HepG2 (cell line): ENCODE data around the gene TNKS1BP1. TPM values are rescaled to one million over a fixed set of nuclear protein-coding genes. Genes with fewer than 3 reads are reported as not detected.

Experiments used
- ATAC-seq: fragments of 200-7000 bp; cut with Tn5 transposase; 3 replicates; pipeline ENCODE4 v1.9.1; 2020; ENCODE audit warnings: mild to moderate bottlenecking, moderate library complexity
- BruUV-seq: library from RNA; stranded (reverse); fragments of 400-500 nt; replicated peaks from 2 replicates; lab custom pipeline; 2021; lab: Mats Ljungman, UMichigan
- CTCF ChIA-PET: fragments of 300-600 bp; formaldehyde crosslinking; extraction: SDS; loops from one replicate; lab custom pipeline; 2021; ENCODE audit warnings: low total read pairs, inconsistent platforms, low intra/inter-chr PET ratio; lab: Yijun Ruan, JAX
- POLR2A ChIA-PET: fragments of 350-600 bp; sonication (Branson Sonifier 250); formaldehyde crosslinking; loops from one replicate; lab custom pipeline; 2020; ENCODE audit warnings: antibody characterized with exemption, inconsistent platforms; lab: Yijun Ruan, JAX
- DNase-seq: peaks from one replicate; pipeline ENCODE4 v3.0.0-alpha.2; 2015; ENCODE audit warnings: low spot score
- FAIRE-seq: peaks from 3 replicates; lab custom pipeline; 2011; peaks lifted over from hg19 to GRCh38; lab: Jason Lieb, UNC
- H2AFZ ChIP-seq: one replicate; pipeline ENCODE4 v1.6.1; 2011; ENCODE audit warnings: low read length, inconsistent platforms
- H3K27ac ChIP-seq: fragments of 300-600 bp; 3 replicates; pipeline ENCODE4 v1.8.0; 2011; ENCODE audit warnings: mixed run types, mild to moderate bottlenecking, mixed read lengths, low read length, inconsistent platforms; ENCODE audit not compliant: insufficient read depth; ENCODE audit errors: extremely low read length
- H3K27me3 ChIP-seq, 2 experiments: fragments of 200-600 bp in 1 of 2; 2 replicates in 1 of 2; 3 replicates in 1 of 2; pipeline versions ENCODE4 v1.6.0 to v1.8.0; 2011; ENCODE audit warnings: low read length in 2 of 2, mild to moderate bottlenecking in 2 of 2, moderate library complexity in 2 of 2, inconsistent platforms in 1 of 2; ENCODE audit not compliant: insufficient read depth in 2 of 2, control insufficient read depth in 1 of 2
- H3K36me3 ChIP-seq, 2 experiments: fragments of 200-600 bp in 1 of 2; replicated peaks in 1 of 2; 2 replicates in 1 of 2; 3 replicates in 1 of 2; pipeline versions ENCODE4 v1.5.1 to v1.8.0; 2011; ENCODE audit warnings: low read length in 2 of 2, inconsistent platforms in 1 of 2; ENCODE audit not compliant: insufficient read depth in 2 of 2, control insufficient read depth in 1 of 2
- H3K4me1 ChIP-seq: 2 replicates; pipeline ENCODE4 v1.5.1; 2012; ENCODE audit warnings: low read length, inconsistent platforms; ENCODE audit not compliant: insufficient read depth
- H3K4me2 ChIP-seq: 2 replicates; pipeline ENCODE4 v1.6.0; 2011; ENCODE audit warnings: low read depth, low read length, inconsistent platforms
- H3K4me3 ChIP-seq, 3 experiments: fragments of 200-600 bp in 1 of 3; sonication (generic), shearing (Covaris generic) in 1 of 3; replicated peaks in 1 of 3; 2 replicates each; pipeline ENCODE4 v1.5.1; 2011 to 2016; ENCODE audit warnings: low read length in 3 of 3, inconsistent platforms in 2 of 3, low read depth in 2 of 3, mild to moderate bottlenecking in 2 of 3, control low read depth in 1 of 3, mixed read lengths in 1 of 3; ENCODE audit not compliant: insufficient read depth in 1 of 3
- H3K79me2 ChIP-seq: one replicate; pipeline ENCODE4 v1.6.1; 2011; ENCODE audit warnings: low read length, inconsistent platforms; ENCODE audit not compliant: insufficient read depth
- H3K9ac ChIP-seq: 2 replicates; pipeline ENCODE4 v1.6.0; 2011; ENCODE audit warnings: mild to moderate bottlenecking, low read depth, low read length, inconsistent platforms; ENCODE audit not compliant: insufficient read depth
- H3K9me3 ChIP-seq: 2 replicates; pipeline ENCODE4 v1.5.1; 2012; ENCODE audit warnings: mild to moderate bottlenecking, low read length
- H4K20me1 ChIP-seq: 2 replicates; pipeline ENCODE4 v1.6.0; 2011; ENCODE audit warnings: inconsistent platforms, mild to moderate bottlenecking, low read length, moderate library complexity; ENCODE audit not compliant: insufficient read depth
- KDM4B ChIP-seq: sonication (generic); formaldehyde crosslinking; IDR thresholded peaks from 2 replicates; pipeline ENCODE4 v1.4.0; 2020; ENCODE audit warnings: missing genetic modification reagents
- PAX8 ChIP-seq: sonication (generic); formaldehyde crosslinking; IDR thresholded peaks from 2 replicates; pipeline ENCODE4 v1.8.0; 2022; ENCODE audit warnings: mild to moderate bottlenecking, missing genetic modification reagents, borderline replicate concordance
- SRSF1 ChIP-seq: fragments of 200-400 bp; formaldehyde crosslinking; optimal IDR thresholded peaks from 2 replicates; pipeline ENCODE3; 2017; ENCODE audit warnings: mild to moderate bottlenecking, low read depth, low read length, moderate library complexity
- TFAP4 ChIP-seq: sonication (generic); IDR thresholded peaks from 2 replicates; pipeline ENCODE4 v1.6.1; 2016; ENCODE audit warnings: low read depth, borderline replicate concordance
- ZNF616 ChIP-seq: sonication (generic); formaldehyde crosslinking; IDR thresholded peaks from 2 replicates; pipeline ENCODE4 v1.5.0; 2020; ENCODE audit warnings: low read depth, mild to moderate bottlenecking, missing genetic modification reagents
- ZNF713 ChIP-seq: sonication (generic); formaldehyde crosslinking; IDR thresholded peaks from 2 replicates; pipeline ENCODE4 v1.4.0; 2020; ENCODE audit warnings: mild to moderate bottlenecking, missing genetic modification reagents
- WGBS: methylation state at CpG from one replicate; pipeline ENCODE4 v1.1.6; 2017; ENCODE audit warnings: low lambda C conversion rate; 5-methylcytosine and 5-hydroxymethylcytosine counted together
- in situ Hi-C: cut with HindIII; loops from 2 replicates; pipeline ENCODE4 v1.10.0; 2017; ENCODE audit warnings: low pct_unique_long_range_greater_than_20kb; ENCODE audit not compliant: extremely low pct_ligation_motif_present
- intact Hi-C: fragments of 100-400 bp; cut with micrococcal nuclease; formaldehyde crosslinking; loops from one replicate; pipeline ENCODE4 v1.10.0; 2022; ENCODE audit not compliant: unreplicated experiment
- polyA plus RNA-seq, 8 experiments: library from polyadenylated mRNA; depleted of rRNA in 3 of 8; stranded (reverse) in 7 of 8; unstranded in 1 of 8; fragments of >200 nt; fragmentation: Illumina TruSeq in 4 of 8; extraction: Trizol in 4 of 8; gene quantifications; 2 replicates each; pipeline versions ENCODE4 v1.2.1 to v1.2.3, GENCODE V29; 2011 to 2016; ENCODE audit warnings: low read depth in 4 of 8, missing spikeins in 1 of 8, mixed read lengths in 1 of 8; ENCODE audit not compliant: insufficient read depth in 1 of 8
- total RNA-seq, 5 experiments: library from RNA; depleted of rRNA; stranded (reverse); fragments of >200 nt; fragmentation: Illumina TruSeq; extraction: Trizol; gene quantifications; 2 replicates each; pipeline ENCODE4 v1.2.3, GENCODE V29; 2016; ENCODE audit warnings: low read depth in 1 of 5

The TNKS1BP1 gene
- total and polyA plus RNA-seq, 2 of the 13 experiments (the other 11 are each of a cell fraction or from before 2014, with no cell fraction given) = 13.7 to 15.0 TPM

GRCh38 chr11:57310091-57310490 is 14.7 kb downstream of the TNKS1BP1 start:
- peak overlapping the region; percentile 84; the same call in 1 of the 2 replicates for H3K4me2 ChIP-seq
- no peak for TF ChIP-seq ZNF713 (CRISPR knock-in tag)
- no peak for TF ChIP-seq TFAP4
- peak; percentile 3 for TF ChIP-seq SRSF1
- no peak for TF ChIP-seq PAX8
- TF ChIP-seq ZNF616 (CRISPR knock-in tag) = no peak
- TF ChIP-seq KDM4B = no peak
- H3K9ac ChIP-seq = no peak overlapping the region

More at GRCh38 chr11:57310091-57310490, 14.7 kb downstream of the TNKS1BP1 start:
- ATAC-seq (no peak), FAIRE-seq (no peak), DNase-seq (no peak)
- in situ Hi-C loops (no loop called here), intact Hi-C loops (no loop called here)
- Histone ChIP-seq H3K4me1 (peaks cover 74% of the 10 kb centered on the region), H3K79me2 (peaks cover 4% of the 10 kb centered on the region), H3K9me3 (no peaks in the 10 kb centered on the region), H3K27ac (no peak overlapping the region), H2AFZ (no peak overlapping the region), H3K27me3 (no peaks in the 10 kb centered on the region), H3K36me3 (peaks cover 11 to 17% of the 10 kb centered on the region in 2 experiments; a peak in 4 of 5 replicates), H4K20me1 (no peaks in the 10 kb centered on the region), H3K4me3 (no peak overlapping the region)
- WGBS = 95% methylated on average over 6 of the region's 6 CpGs
- no TSS peak for BruUV-seq
- POLR2A ChIA-PET = interaction anchor here (2.6 kb wide), 1 partner anchor 12 kb away, joined by 38 read pairs; no protein-coding TSS in a partner anchor
- CTCF ChIA-PET = no interaction called here
